CD4-positive, alpha-beta T cell (primary cell): ENCODE data around the gene FNBP1. TPM values are rescaled to one million over a fixed set of nuclear protein-coding genes. Genes with fewer than 3 reads are reported as not detected.
"Not testable (repeated sequence)": the region's sequence is repeated elsewhere in the genome, so short reads cannot be mapped to it uniquely, and the experiment has no call there.

Source experiments
- ATAC-seq: fragments of 200-7000 bp; cut with Tn5 transposase; one replicate; pipeline ENCODE4 v1.10.0; 2022; ENCODE audit warnings: mild to moderate bottlenecking; ENCODE audit not compliant: poor library complexity
- CTCF ChIA-PET: fragments of 350-600 bp; sonication (Branson Sonifier 250); formaldehyde crosslinking; loops from one replicate; lab custom pipeline; 2021; ENCODE audit warnings: antibody characterized with exemption, inconsistent platforms; lab: Charles Lee
- POLR2A ChIA-PET: fragments of 350-600 bp; sonication (Branson Sonifier 250); formaldehyde crosslinking; loops from one replicate; lab custom pipeline; 2021; ENCODE audit warnings: antibody characterized with exemption, inconsistent platforms; lab: Charles Lee
- DNase-seq, 14 experiments: peaks; one replicate each; pipeline ENCODE4 v3.0.0-alpha.2; 2013 to 2020; ENCODE audit warnings: mixed read lengths in 2 of 14
- H3K27ac ChIP-seq, 2 donors: one replicate each; pipeline versions ENCODE4 v1.5.1 to v1.7.0; 2013; ENCODE audit warnings: low read length in 2 of 2, low read depth in 1 of 2, mild to moderate bottlenecking in 1 of 2
- H3K27me3 ChIP-seq, 2 experiments: 1 replicate in 1 of 2; 2 replicates in 1 of 2; pipeline versions ENCODE4 v1.6.1 to v1.7.0; 2013; ENCODE audit warnings: low read length in 2 of 2, control low read depth in 1 of 2, mild to moderate bottlenecking in 1 of 2, moderate library complexity in 1 of 2; ENCODE audit not compliant: insufficient read depth in 2 of 2, control insufficient read depth in 1 of 2
- H3K36me3 ChIP-seq: one replicate; pipeline ENCODE4 v1.6.1; 2013; ENCODE audit warnings: low read length, control low read depth; ENCODE audit not compliant: insufficient read depth
- H3K4me1 ChIP-seq: one replicate; pipeline ENCODE4 v1.6.1; 2013; ENCODE audit warnings: low read length, control low read depth; ENCODE audit not compliant: insufficient read depth
- H3K4me3 ChIP-seq: one replicate; pipeline ENCODE4 v1.5.1; 2013; ENCODE audit warnings: mild to moderate bottlenecking, low read length, moderate library complexity
- H3K9me3 ChIP-seq, 2 experiments: 1 replicate in 1 of 2; 2 replicates in 1 of 2; pipeline versions ENCODE4 v1.6.1 to v1.7.0; 2013; ENCODE audit warnings: low read length in 2 of 2, mild to moderate bottlenecking in 2 of 2, control low read depth in 1 of 2, moderate library complexity in 1 of 2; ENCODE audit not compliant: control insufficient read depth in 1 of 2, insufficient read depth in 1 of 2
- H3K27ac Mint-ChIP-seq: one replicate; pipeline ENCODE4 v1.8.0; 2020; ENCODE audit warnings: mixed read lengths
- H3K27me3 Mint-ChIP-seq: one replicate; pipeline ENCODE4 v1.8.0; 2021; ENCODE audit warnings: mixed read lengths
- H3K36me3 Mint-ChIP-seq: one replicate; pipeline ENCODE4 v1.8.0; 2021; ENCODE audit warnings: low read depth, mixed read lengths
- H3K4me1 Mint-ChIP-seq: one replicate; pipeline ENCODE4 v1.8.0; 2021; ENCODE audit warnings: low read depth, mixed read lengths
- H3K4me3 Mint-ChIP-seq: one replicate; pipeline ENCODE4 v1.8.0; 2020; ENCODE audit warnings: mild to moderate bottlenecking, mixed read lengths
- H3K9me3 Mint-ChIP-seq: one replicate; pipeline ENCODE4 v1.8.0; 2020; ENCODE audit warnings: mixed read lengths
- intact Hi-C, 2 experiments: fragments of 100-400 bp; cut with DNase I in 1 of 2; cut with micrococcal nuclease in 1 of 2; formaldehyde crosslinking; loops; one replicate each; pipeline versions ENCODE4 v1.15.1 to v1.9.0; 2023 to 2025; cut with DNase I, micrococcal nuclease
- total RNA-seq, 174 experiments: library from RNA in 2 of 174; stranded (reverse) in 2 of 174; gene quantifications; one replicate each; pipeline ENCODE4 v1.2.3 and lab custom pipeline; 2021 to 2026
- TF ChIP-seq, protein P1 (sequence below): fragments of 200-600 bp; IDR thresholded peaks from one replicate; pipeline ENCODE4 v1.8.0; 2022; ENCODE audit warnings: antibody characterized with exemption, mild to moderate bottlenecking

Gene FNBP1
- total RNA-seq, 2 experiments from 2014 or later: 166 to 181 TPM

DNA sequence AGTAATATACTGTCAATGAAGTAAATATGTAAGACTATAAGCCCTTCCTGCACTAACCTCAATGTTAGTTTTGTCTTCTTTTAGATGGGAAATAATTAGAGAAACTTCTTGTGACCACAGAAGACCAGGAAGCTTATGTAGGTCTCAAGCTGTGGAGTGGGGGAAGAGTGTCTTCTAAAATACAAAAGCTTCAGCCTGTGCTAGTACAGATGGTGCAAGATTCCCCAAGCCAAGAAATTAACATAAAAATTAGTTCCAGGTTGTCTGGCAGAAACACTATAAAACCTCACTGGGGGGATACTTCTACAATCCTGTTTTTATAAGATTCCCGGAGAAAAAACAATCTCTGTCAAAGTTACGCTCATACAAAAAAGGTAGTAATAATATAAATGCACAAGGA, 103.6 kb downstream of the FNBP1 start:
- H3K36me3 Mint-ChIP-seq: peaks cover 59% of the 10 kb centered on the region
- DNase-seq (no peak), ATAC-seq (no peak)
- no peak overlapping the region for H3K27ac ChIP-seq
- peaks cover 50% of the 10 kb centered on the region for H3K4me1 ChIP-seq
- H3K4me3 Mint-ChIP-seq: peak overlapping the region; percentile 39
- ChIA-PET POLR2A (interaction anchor here (0.8 to 2.0 kb wide), 3 partner anchors 9 to 51 kb away, joined by 3 to 5 read pairs (median 3); no protein-coding TSS in a partner anchor), CTCF (interaction anchor here (1.1 kb wide), 1 partner anchor 20 kb away, joined by 3 read pairs; no protein-coding TSS in a partner anchor)
- H3K9me3 Mint-ChIP-seq: peaks cover 7% of the 10 kb centered on the region
- H3K9me3 ChIP-seq: peaks cover 0 to 10% of the 10 kb centered on the region in 2 experiments
- no peak overlapping the region for H3K4me3 ChIP-seq
- H3K27ac Mint-ChIP-seq: peak overlapping the region; percentile 90
- peaks cover 62% of the 10 kb centered on the region for H3K4me1 Mint-ChIP-seq
- intact Hi-C loops: no loop called here
- TF ChIP-seq, protein P1, sequence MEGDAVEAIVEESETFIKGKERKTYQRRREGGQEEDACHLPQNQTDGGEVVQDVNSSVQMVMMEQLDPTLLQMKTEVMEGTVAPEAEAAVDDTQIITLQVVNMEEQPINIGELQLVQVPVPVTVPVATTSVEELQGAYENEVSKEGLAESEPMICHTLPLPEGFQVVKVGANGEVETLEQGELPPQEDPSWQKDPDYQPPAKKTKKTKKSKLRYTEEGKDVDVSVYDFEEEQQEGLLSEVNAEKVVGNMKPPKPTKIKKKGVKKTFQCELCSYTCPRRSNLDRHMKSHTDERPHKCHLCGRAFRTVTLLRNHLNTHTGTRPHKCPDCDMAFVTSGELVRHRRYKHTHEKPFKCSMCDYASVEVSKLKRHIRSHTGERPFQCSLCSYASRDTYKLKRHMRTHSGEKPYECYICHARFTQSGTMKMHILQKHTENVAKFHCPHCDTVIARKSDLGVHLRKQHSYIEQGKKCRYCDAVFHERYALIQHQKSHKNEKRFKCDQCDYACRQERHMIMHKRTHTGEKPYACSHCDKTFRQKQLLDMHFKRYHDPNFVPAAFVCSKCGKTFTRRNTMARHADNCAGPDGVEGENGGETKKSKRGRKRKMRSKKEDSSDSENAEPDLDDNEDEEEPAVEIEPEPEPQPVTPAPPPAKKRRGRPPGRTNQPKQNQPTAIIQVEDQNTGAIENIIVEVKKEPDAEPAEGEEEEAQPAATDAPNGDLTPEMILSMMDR: no peak
- peaks cover 35% of the 10 kb centered on the region for H3K36me3 ChIP-seq
- no peaks in the 10 kb centered on the region for H3K27me3 ChIP-seq
- no peaks in the 10 kb centered on the region for H3K27me3 Mint-ChIP-seq

DNA sequence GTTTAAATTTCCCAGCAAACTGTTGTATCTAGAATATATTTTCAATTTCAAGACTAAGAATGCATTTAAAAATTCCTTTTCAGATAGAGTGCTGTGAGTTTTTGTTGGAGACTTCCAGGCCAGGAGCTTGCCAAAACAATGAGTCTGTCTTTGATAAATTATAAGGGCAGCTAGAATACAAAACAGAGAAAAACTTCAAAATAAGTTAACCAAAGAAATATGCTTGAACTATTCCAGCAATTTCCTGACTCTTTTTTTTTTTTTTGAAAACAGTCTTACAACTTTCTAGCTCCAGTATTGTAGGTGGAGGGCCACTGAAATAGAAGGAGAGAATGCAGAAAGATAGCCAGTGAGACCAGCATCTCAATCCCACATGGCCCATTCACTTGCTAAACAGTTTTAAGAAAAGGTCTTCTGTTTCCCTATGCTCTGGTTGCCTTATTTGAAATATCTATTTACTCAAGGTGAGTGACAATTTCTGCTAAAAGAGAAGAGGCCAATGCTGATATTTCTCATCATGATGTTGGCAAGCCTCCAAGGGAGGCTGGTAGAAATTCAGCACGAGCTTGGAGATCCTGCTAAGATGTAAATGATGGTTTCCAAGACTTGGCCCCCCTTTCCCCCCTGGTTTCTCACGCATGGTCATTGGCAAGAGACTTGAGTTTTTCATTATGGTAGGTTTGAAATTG, 104.6 kb downstream of the FNBP1 start:
- H3K27me3 ChIP-seq: no peaks in the 10 kb centered on the region
- peaks cover 0 to 10% of the 10 kb centered on the region in 2 experiments for H3K9me3 ChIP-seq
- H3K36me3 ChIP-seq: peaks cover 35% of the 10 kb centered on the region
- peak overlapping the region in 1 of 2 donors; percentile 14 for H3K27ac ChIP-seq
- DNase-seq (peak in 2 of 14 experiments; percentile 31 to 46), ATAC-seq (no peak)
- H3K27ac Mint-ChIP-seq: peak overlapping the region; percentile 90
- ChIA-PET POLR2A (interaction anchor here (0.7 to 2.0 kb wide), 2 partner anchors 19 to 25 kb away, joined by 3 to 5 read pairs; no protein-coding TSS in a partner anchor), CTCF (interaction anchor here (0.5 kb wide), 1 partner anchor 52 kb away, joined by 3 read pairs; no protein-coding TSS in a partner anchor)
- H3K9me3 Mint-ChIP-seq: peaks cover 5% of the 10 kb centered on the region
- peaks cover 60% of the 10 kb centered on the region for H3K36me3 Mint-ChIP-seq
- peaks cover 64% of the 10 kb centered on the region for H3K4me1 Mint-ChIP-seq
- H3K4me3 ChIP-seq: no peak overlapping the region
- no peaks in the 10 kb centered on the region for H3K27me3 Mint-ChIP-seq
- TF ChIP-seq, protein P1: no peak
- H3K4me1 ChIP-seq: peaks cover 47% of the 10 kb centered on the region
- intact Hi-C loops: no loop called here
- no peak overlapping the region for H3K4me3 Mint-ChIP-seq

DNA sequence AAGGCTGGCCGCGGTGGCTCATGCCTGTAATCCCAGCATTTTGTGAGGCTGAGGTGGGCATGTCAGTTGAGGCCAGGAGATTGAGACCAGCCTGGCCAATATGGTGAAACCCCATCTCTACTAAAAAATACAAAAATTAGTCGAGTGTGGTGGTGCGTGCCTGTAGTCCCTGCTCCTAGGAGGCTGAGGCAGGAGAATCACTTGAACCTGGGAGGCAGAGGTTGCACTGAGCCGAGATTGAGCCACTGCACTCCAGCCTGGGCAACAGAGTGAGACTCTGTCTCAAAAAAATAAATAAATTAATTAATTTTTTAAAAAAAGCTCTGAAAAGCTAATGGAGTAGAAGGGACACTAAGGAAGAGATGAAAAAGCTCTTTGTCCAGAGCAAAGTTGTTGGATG, 105.1 kb downstream of the FNBP1 start:
- H3K27ac ChIP-seq, ATAC-seq, H3K27me3 ChIP-seq, H3K4me3 Mint-ChIP-seq, H3K9me3 Mint-ChIP-seq, DNase-seq, H3K27me3 Mint-ChIP-seq, intact Hi-C loops, H3K4me3 ChIP-seq: not testable (repeated sequence)
- H3K27ac Mint-ChIP-seq: peak overlapping the region; percentile 90
- peaks cover 64% of the 10 kb centered on the region for H3K4me1 Mint-ChIP-seq
- POLR2A ChIA-PET: interaction anchor here (0.7 to 2.0 kb wide), 2 partner anchors 18 to 25 kb away, joined by 3 to 5 read pairs; no protein-coding TSS in a partner anchor
- Histone ChIP-seq H3K9me3 (peaks cover 0 to 10% of the 10 kb centered on the region in 2 experiments), H3K36me3 (peaks cover 33% of the 10 kb centered on the region), H3K4me1 (peaks cover 47% of the 10 kb centered on the region)
- H3K36me3 Mint-ChIP-seq: peaks cover 57% of the 10 kb centered on the region
- CTCF ChIA-PET: interaction anchor here (0.5 kb wide), 1 partner anchor 53 kb away, joined by 3 read pairs; no protein-coding TSS in a partner anchor
